Glomerular visceral epithelial cell (primary cell): ENCODE results near the gene GHRHR.

Source experiments
- DNase-seq: peaks from one replicate; pipeline ENCODE4 v3.0.0-alpha.2; 2016; ENCODE audit errors: extremely low spot score

GHRHR gene

GRCh38 chr7:30968294-30968693, 4.5 kb downstream of the GHRHR start:
- no peak for DNase-seq

DNA sequence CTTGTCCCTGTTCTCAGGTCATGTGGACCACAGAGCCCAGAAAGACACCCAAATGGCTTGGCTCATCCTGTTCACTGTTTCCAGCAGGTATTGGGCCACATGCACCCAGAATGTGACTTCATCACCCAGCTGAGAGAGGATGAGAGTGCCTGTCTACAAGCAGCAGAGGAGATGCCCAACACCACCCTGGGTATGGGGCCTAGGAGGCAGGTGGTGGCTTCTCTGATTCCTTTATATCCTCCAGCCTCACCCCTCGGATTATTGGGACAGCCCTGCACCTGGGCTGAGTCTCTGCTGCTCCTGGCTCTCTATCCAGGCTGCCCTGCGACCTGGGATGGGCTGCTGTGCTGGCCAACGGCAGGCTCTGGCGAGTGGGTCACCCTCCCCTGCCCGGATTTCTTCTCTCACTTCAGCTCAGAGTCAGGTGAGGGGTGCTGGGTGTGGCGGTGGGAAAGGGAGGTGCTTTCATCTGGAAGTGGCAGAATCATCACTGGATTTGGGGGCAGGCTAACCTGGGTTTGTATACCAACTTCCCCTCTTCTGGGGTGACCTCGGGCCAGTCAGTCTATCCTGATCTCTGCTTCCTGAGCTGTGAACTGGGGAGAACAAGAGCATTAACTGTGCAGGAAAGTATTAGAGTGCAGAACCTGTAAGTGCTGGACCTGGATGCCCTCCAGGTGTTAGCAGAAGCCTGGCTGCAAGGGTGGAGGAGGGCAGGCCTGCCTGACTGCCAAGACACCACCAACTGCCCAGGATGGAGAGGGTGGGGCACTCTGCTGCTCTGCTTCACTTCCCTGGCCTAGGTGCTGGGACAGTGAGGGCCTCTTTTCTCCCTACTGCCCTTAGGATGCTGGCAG, 5.2 kb downstream of the GHRHR start:
- no peak for DNase-seq

GRCh38 chr7:30969604-30969970, 5.8 kb downstream of the GHRHR start:
- DNase-seq = no peak

DNA sequence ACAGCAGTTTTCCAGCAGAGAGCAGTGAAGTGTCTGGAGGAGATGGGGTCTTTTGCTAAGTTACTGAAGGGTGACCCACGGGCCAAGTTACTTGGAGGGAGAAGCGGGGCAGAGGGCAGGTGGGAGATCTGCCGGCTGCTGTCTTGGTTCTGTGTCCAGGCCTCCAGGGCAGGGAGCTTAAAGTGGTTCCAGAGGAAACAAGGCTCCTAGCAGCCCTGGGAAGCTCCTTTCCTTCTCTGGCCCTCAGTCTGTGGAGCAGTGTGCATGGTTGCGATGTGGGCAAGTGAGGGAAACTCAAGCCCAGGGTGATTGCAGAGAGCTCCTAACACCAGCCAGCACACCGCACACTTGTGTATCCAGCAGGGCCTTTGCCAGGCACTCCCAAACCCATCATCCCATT, 6.3 kb downstream of the GHRHR start:
- DNase-seq = no peak

DNA sequence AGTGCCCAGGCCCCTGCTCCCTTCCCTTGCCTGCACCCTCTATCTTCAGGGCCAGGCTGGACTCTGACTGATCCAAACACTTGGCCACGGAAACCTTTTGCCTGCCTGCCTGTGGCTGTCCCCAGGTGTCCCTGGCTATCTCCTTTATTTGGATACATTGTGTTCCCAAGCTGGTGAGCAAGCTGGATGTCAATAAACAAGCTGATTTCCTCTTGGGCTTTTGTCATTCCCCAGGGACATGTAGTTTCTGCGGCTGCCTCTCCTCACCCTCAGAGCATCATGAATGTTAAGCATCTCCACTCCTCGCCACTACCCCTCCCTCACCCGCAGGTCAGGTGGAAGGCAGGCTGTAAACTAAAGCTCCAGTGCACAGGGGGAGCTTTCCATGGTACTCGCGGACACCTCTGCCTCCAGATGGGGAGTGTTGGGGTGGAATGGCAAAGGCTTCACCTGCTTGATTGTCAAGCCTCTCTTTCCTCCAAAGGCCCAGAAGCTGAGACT, 6.9 kb downstream of the GHRHR start:
- DNase-seq = no peak

GRCh38 chr7:30971440-30971839, 7.7 kb downstream of the GHRHR start:
- DNase-seq = no peak

DNA sequence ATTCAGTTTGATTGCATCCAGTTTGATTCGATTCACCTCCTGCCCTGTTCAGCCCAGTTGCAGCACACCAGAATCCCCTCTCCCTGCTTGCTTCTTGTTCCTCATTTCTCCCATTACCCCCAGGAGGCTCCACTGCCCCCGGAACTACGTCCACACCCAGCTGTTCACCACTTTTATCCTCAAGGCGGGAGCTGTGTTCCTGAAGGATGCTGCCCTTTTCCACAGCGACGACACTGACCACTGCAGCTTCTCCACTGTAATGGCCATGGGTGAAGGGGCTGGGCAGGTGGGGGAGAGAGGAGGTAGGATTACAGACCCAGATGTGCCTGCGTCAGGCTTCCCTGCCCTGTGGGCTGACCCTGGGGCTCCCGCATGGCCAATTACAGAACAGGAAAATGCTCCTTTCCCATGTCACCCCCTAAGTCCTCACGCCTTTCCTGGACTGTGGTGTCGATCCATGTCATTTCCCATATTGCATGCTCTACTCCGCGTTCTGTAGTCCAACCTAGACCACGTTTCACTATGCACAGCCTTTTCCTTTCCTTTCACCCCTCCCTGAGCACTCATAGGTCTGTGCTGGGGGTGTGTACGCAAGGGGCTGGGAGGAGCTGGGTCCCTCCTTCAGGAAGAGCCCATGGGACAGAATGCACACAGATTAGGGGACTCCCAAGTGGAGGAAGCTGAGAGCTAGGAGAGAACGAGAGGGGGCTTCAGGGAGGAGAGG, 8.2 kb downstream of the GHRHR start:
- no peak for DNase-seq

DNA sequence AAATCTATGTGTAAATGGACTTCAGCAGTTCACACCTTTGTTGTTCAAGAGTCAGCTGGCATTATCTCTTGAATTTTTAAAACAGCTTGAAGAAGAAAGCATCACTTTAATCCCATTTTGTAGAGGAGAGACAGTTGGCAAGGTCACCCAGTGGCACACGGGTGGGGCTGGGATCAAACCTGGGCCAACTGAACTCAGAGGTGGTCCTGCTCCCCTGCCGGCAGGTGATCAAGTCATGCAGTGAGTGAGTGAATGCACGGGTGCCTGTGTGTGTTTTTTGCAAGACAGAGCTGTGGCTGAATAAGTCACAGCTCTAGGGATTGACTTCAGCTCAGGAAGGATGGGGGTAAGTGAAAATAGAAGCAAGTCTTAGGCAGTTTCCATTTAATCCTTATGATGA, 9.5 kb downstream of the GHRHR start:
- no peak for DNase-seq

DNA sequence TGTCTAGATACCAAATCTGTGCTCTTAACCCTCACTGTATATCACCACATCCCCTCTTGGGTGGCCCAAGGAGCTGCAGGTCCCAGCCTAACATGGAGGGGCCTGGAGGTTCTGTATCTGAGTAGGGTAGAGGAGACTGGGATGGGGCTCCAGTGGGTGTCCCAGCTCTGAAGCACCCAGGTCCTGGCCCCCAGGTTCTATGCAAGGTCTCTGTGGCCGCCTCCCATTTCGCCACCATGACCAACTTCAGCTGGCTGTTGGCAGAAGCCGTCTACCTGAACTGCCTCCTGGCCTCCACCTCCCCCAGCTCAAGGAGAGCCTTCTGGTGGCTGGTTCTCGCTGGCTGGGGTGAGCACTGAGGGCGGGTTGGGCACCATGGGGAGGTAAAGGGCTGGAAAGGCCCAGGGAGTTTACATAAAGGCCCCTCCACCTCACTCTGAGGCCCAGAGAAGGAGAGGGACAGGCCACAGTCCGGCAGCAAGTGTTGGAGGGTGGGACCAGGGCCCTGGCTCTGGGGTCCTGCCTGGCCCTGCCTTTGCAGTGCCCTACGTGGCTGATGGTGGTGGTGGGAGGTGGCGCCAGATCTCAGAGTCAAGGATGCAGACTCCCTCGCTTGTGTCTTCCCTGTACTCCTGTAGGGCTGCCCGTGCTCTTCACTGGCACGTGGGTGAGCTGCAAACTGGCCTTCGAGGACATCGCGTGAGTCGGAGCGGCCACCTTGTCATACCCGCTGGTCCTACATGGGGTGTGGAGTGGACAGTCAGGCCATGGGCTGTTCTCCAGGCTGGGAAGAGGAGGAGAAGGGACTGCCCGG, 10.2 kb downstream of the GHRHR start:
- no peak for DNase-seq

- peak; percentile 65 for DNase-seq
Measured at GRCh38 chr7:30974605-30975255, 11.0 kb downstream of the GHRHR start.

- DNase-seq = no peak
Measured at GRCh38 chr7:30975256-30975899, 11.6 kb downstream of the GHRHR start.

- DNase-seq = no peak
Measured at GRCh38 chr7:30976381-30976780, 12.6 kb downstream of the GHRHR start.

- DNase-seq = no peak
Measured at GRCh38 chr7:30977222-30977621, 13.5 kb downstream of the GHRHR start.

DNA sequence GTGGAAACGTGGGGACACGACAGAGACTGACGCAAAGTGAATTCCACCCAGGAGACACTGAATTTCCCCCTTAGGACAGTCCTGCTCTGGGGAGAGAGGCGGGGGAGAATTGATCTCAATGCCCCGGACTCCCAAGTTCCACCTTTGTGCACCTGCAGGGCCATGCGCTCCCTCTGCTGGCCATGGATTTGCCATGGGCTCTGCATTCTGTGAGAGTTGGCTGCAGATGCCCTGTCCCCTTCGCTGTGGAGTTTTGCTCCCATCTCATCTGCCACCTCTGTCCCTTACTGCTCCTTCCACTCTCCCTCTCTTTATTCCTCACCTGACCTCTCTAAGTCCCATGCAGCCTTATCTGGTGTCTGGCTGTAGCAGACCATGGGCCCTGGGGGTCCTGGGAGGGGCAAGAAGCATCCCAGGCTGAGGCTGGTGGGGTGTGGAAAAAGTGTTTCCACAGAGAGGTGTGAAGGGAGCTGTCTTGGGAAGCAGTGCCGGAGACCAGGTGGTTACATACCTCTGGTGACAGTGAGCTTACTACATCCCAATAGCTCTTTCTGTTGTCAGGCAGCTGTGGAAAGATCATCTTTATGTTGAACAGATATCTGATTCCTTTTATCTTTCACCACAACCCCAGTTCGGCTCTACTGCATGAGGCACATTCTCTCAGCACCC, 14.3 kb downstream of the GHRHR start:
- peak; percentile 24 for DNase-seq

DNA sequence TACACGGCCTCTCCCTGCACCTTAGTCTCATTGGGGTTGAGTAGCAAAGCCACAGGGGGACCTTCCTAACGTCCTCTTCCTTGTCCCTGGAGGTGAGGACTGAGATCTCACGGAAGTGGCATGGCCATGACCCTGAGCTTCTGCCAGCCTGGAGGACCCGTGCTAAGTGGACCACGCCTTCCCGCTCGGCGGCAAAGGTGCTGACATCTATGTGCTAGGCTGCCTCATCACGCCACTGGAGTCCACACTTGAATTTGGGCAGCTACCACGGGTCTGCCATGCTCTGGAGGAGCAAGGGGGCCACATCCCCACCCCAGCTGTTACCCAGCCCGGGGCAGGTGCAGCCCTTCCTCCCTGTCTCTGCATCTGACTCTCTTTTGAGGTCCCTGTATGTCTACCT, 15.3 kb downstream of the GHRHR start:
- DNase-seq = no peak

DNA sequence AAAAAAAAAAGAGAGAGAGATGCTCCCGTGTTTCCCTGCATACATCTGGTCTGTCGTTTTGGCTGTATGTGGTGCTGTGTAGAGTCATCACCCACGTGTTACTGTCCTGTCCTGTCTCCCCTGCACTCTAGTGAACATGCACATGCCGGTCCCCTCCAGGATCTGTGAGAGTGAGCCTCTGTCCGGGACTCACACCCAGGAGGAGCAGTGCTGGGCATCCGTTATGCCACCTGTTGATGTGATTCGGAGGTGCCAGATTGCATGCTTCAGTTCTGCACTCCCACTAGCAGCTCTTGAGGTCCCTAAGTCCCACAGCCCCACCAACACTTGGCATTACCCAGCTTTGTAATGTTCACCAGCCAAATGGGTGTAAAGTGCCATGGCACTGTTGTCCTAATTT, 16.4 kb downstream of the GHRHR start:
- DNase-seq = no peak

DNA sequence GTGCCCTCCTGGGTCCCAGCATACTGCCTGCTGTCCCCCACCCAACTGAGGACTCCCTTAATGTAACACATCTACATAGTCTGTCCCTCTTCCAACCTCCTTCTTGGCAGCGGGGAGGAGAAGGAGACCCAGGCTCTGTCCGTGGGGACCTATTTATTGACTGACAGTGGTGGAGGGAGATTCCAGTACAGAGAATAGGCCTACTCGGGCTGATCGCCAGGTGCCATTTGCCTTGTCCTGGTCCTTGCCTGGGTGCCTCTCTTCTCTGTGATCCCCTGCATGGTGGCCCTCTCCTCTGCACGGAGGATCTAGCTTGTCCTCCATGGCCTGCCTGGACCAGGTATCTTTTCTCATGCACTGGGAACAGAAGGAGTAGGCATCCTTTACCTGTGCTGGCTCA, 17.0 kb downstream of the GHRHR start:
- no peak for DNase-seq

GRCh38 chr7:30983042-30983913, 19.5 kb downstream of the GHRHR start:
- peak; percentile 68 for DNase-seq

GRCh38 chr7:30983914-30984247, 20.1 kb downstream of the GHRHR start:
- DNase-seq = no peak
